ENCODE data around the gene RXFP4. TPM values are rescaled to one million over a fixed set of nuclear protein-coding genes. Genes with fewer than 3 reads are reported as not detected.
A peak's percentile ranks its signal among the peaks of the same experiment; 100 is the strongest.

The RXFP4 gene
- total RNA-seq, 1 donor from 2014 or later = not detected

GRCh38 chr1:155951753-155952504 is 10.5 kb downstream of the RXFP4 start:
- intact Hi-C loops (cut with DNase I) = no loop called here
- peak; percentile 9 for DNase-seq (ENCODE audit: low spot score)

GRCh38 chr1:155952505-155952890 is 11.1 kb downstream of the RXFP4 start:
- intact Hi-C loops (cut with DNase I) = no loop called here
- DNase-seq (ENCODE audit: low spot score) = no peak

GRCh38 chr1:155954645-155955044 is 13.2 kb downstream of the RXFP4 start:
- intact Hi-C loops (cut with DNase I) = no loop called here
- DNase-seq (ENCODE audit: low spot score) = no peak

GRCh38 chr1:155957411-155957915 is 16.0 kb downstream of the RXFP4 start:
- intact Hi-C loops (cut with DNase I) = no loop called here
- DNase-seq (ENCODE audit: low spot score) = no peak

GRCh38 chr1:155960081-155960745 is 18.8 kb downstream of the RXFP4 start:
- intact Hi-C loops (cut with DNase I) = loop anchor here (2.0 kb wide), 2 partner anchors 19 kb away; partner anchors contain the start of genes ARHGEF2 and RXFP4
- no peak for DNase-seq (ENCODE audit: low spot score)

GRCh38 chr1:155961937-155962336 is 20.5 kb downstream of the RXFP4 start:
- intact Hi-C loops (cut with DNase I) = loop anchor here (2.0 kb wide), 2 partner anchors 17 to 21 kb away; partner anchors contain the start of genes ARHGEF2 and RXFP4
- peak; percentile 88 for DNase-seq (ENCODE audit: low spot score)

- no peak for DNase-seq (ENCODE audit: low spot score)
- intact Hi-C loops (cut with DNase I) = no loop called here
Observed at GRCh38 chr1:155962599-155963211, 21.3 kb downstream of the RXFP4 start.

- intact Hi-C loops (cut with DNase I) = no loop called here
- no peak for DNase-seq (ENCODE audit: low spot score)
Observed at GRCh38 chr1:155964193-155964592, 22.8 kb downstream of the RXFP4 start.

GRCh38 chr1:155966135-155966534 is 24.7 kb downstream of the RXFP4 start:
- intact Hi-C loops (cut with DNase I) = no loop called here
- DNase-seq (ENCODE audit: low spot score) = no peak

GRCh38 chr1:155966750-155967149 is 25.3 kb downstream of the RXFP4 start:
- DNase-seq (ENCODE audit: low spot score) = no peak
- intact Hi-C loops (cut with DNase I) = loop anchor here (1.0 kb wide), 1 partner anchor 12 kb away; the partner anchor contains the start of gene ARHGEF2

- peak; percentile 83 for DNase-seq (ENCODE audit: low spot score)
- intact Hi-C loops (cut with DNase I) = loop anchor here (1.0 kb wide), 1 partner anchor 11 kb away; the partner anchor contains the start of gene ARHGEF2
Observed at GRCh38 chr1:155967341-155968050, 26.1 kb downstream of the RXFP4 start.

GRCh38 chr1:155968051-155968400 is 26.6 kb downstream of the RXFP4 start:
- intact Hi-C loops (cut with DNase I) = no loop called here
- no peak for DNase-seq (ENCODE audit: low spot score)

- intact Hi-C loops (cut with DNase I) = no loop called here
- no peak for DNase-seq (ENCODE audit: low spot score)
Observed at GRCh38 chr1:155968670-155969069, 27.2 kb downstream of the RXFP4 start.

- no peak for DNase-seq (ENCODE audit: low spot score)
Observed at GRCh38 chr1:155969377-155969791, 27.9 kb downstream of the RXFP4 start.

GRCh38 chr1:155970531-155971167 is 29.2 kb downstream of the RXFP4 start:
- intact Hi-C loops (cut with DNase I) = no loop called here
- peak; percentile 93 for DNase-seq (ENCODE audit: low spot score)

More at GRCh38 chr1:155969377-155969791, 27.9 kb downstream of the RXFP4 start:
- intact Hi-C loops (cut with DNase I) = no loop called here

- no peak for DNase-seq (ENCODE audit: low spot score)
- intact Hi-C loops (cut with DNase I) = no loop called here
Observed at GRCh38 chr1:155971910-155972809, 30.7 kb downstream of the RXFP4 start.

- intact Hi-C loops (cut with DNase I) = no loop called here
- DNase-seq (ENCODE audit: low spot score) = no peak
Observed at GRCh38 chr1:155973723-155974122, 32.3 kb downstream of the RXFP4 start.

Measured in cardiac septum (tissue), 1 donor.